ENCODE data around the gene TPD52L1.
A peak's percentile ranks its signal among the peaks of the same experiment; 100 is the strongest.

Gene TPD52L1

DNA sequence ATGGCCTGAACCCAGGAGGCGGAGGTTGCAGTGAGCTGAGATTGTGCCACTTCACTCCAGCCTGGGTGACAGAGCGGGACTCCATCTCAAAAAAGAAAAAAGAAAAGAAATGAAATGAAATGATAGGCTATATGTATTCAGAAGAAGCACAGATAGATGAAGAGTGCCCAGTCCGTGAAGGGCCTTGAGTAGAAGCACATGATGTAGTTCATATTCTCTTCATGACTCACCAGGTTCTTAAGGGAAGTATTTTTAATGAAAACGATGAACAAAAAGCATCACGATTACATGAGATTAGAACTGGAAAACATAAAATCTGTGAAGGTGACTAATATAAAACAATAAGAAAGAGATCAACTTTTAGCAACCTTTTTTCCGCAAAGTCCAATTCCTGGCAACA lies 29.8 kb downstream of the TPD52L1 start:
- DNase-seq = no peak

DNA sequence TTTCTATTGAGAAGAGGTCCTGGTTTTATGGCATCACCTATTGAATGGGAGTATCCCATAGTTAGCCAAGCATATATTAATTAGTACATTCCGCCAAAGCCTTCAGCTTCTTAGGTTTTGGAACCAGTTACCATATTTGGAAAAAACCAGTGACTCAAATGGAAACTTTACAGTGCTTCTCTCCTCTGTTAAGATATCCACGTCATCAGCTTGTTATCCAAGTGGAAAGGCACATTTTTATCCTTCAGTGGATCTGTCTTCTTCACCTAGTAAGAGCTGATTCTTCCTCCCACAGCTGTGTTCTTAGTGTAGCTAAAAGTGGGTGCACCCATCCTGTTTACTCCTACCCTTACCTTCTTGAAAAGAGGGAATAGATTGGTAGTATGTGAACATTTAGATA lies 34.5 kb downstream of the TPD52L1 start:
- DNase-seq = no peak

DNA sequence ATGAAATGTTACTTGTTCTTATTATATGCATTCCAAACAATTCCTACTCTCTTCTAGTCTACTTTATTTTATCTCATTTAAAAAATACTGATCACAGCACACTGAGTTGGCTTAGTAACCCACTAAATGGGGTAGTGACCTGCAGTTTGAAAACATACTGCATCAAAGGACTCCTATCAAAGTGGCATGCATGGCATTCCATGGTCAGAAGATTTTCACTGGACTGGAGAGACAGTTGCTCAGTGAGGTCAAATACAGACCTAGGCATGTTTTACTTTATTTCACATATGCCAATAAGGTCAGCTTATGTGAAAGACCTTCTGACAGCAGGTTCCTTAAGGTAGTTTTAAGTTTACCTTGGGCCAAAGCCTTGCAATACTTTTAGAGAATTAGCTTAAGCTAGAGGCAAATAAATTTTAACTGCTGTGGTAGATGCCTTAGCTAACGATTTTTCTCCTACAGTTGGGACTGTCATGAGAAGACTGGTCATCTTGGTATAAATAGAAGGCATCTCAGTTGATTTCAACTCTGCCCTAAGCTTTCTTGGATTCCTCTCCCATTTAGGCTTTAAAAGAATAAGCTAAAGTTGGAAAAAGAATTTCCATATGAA lies 35.1 kb downstream of the TPD52L1 start:
- DNase-seq = no peak

DNA sequence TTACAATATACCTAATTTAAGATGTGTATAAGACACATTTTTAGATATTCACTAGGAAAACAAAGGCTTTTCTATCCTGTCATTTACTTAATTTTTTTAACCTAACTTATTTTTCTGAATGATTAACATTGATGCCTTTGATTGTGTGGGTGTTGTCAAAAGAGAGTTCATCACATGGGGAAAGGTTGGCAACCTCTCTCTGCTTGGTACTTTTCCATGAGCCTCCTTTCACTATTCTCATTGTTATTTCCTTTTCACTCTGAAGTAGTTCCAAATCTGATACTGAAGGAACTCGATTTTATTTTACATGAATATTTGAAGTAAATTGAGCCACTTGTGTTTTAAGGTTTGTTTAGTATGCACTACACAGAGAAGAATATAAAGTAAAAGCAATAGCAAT lies 35.9 kb downstream of the TPD52L1 start:
- DNase-seq = no peak

DNA sequence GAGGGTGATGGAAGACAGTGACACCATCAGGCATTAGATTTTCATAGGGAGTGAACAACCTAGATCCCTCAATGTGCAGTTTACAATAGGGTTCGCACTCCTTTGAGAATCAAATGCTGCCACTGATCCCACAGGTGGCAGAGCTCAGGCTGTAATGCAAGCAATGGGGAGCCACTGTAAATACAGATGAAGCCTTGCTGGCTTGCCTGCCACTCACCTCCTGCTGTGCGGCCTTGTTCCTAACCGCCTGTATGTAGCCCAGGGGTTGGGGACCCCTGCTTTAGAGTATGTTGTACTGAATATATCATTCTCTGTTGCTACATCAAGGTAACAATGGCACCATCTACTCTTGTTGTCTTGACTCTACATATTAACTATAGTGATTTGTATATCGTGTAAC lies 37.1 kb downstream of the TPD52L1 start:
- no peak for DNase-seq

DNA sequence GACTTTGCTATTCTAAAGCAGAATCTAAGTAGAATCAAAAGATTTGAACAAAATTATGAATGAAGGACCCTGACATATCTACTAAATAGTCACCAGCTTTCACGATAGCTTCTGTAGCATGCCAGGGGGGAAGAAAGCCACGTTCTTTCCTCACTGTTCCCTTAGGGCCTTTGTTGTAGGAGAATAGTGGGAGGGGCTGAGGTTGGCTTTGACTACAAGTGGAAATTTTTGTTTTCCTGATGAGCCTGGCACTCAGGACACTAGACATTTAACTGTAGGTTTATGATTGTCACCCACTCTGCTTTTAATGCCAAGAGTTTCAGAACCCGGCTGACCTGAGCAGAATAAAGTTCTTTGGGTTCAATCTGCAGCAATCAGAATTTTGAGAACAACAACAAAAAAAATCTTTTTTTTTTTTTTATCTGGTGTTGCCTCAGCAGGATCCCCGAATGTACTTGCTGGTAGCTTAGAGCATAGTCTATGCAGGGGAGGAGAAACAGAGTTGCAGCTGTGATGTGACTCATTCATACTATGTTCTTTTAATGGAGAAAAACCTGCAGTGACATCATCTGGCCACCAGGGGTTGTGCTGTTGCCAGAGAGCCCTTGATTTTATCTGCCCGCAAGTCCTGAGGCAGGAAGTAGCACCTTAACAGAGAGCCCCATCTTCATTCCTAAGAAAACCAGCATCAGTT lies 38.5 kb downstream of the TPD52L1 start:
- peak in 2 of 4 experiments; percentile 5 to 20 for DNase-seq

DNA sequence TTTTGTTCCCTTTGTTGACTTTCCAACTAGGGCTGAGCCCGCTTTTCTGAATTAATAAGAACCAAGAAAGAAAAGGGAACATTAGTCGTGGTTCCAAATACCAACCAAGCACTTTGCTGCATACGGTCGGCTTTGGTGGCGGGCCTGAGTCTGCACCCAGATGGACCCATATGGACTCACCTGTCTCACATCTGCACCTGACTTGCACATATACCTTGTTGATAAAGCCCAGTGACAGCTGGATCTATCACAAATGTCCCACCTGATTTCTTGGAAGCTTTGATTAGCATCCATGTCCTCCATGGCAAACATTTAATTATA lies 39.0 kb downstream of the TPD52L1 start:
- no peak for DNase-seq

DNA sequence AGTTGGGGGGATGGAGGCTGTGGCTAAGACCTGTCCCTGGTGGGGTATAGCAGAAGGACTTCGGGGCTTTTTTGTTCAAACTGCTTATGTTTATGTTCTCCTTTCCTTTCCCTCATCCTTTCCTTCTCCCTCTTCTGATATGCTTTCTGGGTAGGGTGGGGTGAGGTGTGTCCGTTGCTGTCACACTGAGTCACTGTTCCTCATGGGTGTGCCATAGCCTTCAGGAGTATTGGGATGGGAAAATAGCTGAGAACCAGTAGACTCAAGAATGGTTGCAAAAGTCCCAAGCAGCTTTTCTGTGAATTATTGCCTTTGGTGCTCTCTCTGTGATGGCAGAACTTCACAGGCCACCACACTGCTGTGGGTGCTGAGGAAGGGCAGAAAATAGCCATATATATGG lies 39.6 kb downstream of the TPD52L1 start:
- DNase-seq = no peak

DNA sequence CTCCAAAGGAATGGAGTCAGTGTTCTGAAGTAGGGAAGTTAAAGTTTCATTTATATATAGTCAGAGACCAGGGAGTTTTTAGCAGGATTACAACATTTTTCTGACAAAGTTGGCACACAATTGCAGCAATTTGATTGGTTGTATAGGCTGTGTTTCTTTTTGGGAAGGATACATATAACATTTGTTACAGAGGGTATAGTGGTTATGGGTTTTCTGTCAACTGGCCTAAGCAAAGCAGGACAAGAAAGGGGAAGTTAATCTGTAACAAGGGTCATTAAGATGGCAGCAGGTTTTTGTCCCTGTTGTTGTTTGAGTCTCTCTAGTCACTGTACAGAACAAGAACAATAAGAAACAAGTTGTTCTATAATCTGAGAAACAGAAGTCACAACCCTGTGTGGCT lies 41.4 kb downstream of the TPD52L1 start:
- no peak for DNase-seq

DNA sequence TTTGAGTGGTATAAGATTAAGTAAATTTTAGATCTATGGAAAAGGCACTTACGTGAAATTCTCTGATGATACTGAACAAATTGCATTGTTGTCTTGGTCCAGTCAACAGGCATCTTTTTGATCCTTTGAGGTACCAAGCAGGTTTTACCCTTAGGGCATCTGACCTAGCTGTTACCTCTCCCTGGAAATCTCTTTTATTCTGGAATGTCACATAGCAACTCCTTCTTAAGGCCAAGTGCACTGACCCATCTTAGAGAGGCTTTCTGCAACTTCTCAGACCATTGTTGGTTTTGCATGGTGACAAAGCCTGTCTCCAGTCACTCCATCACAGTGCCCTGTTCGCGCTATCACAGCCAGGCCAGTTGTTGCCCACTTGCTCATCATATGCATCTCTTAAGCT lies 42.0 kb downstream of the TPD52L1 start:
- DNase-seq = no peak

DNA sequence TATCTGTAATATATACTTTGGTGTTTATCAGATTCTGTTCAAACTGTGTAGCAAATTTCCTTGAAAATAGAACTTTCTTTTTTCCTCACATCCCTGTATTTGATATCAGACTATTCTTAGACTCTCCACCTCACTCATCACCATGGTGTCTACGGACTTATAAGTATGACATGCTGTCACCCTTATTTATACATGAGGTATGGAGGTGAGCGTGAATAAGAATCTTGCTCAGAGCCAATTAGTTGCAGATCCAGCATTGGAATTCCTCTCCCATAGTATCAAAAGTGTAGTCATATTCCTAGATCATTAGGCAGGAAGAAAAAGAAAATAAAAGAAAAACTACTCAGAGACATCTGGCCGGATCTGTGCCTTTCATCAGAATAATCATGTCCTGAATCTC lies 43.0 kb downstream of the TPD52L1 start:
- no peak for DNase-seq

DNA sequence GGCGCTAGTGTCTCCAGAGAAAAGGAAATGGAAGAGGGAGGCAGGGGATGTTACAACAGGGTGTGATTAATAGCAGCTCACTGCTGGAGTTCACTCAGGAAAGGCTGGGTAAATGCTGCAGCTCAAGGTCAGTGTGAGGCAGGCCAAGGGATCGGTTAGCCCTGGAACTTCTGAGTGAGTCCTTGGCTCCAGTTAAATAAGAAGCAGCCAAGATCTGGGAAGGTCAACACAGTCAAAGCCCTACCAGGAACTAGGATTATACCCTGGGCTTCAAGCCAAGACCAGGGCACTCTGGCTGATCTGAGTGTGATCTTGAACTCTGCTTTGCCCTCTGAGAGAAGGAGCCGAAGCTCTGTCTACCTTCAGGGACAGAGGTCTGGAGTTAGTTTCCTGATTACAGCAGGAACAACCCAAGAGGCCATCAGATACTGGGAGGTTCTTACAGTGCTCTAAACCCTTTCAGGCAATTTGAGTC lies 44.3 kb downstream of the TPD52L1 start:
- no peak for DNase-seq

DNA sequence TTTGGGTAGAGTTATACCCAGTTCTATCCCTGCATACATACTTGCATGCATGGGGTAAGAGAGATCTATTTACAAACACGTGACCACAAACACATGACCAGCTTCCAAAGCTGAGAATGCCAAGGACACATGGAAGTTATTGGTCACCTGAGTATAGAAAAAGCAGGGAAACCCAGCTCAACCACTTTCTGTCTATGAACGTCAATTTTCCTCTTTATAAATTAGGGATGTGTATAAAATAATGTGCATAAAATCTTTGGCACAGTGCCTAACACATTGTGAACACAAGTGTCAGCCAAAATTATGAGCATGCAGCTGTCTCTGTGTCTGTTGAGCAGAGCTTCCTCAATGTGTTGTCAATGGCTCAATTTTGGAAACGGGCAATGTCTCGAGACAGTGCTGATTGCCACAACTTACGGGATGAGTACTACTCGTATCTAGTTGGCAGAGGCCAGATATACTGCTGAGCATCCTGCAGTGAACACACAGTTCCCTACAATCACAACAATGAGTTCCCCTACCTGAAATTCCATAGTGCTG lies 44.9 kb downstream of the TPD52L1 start:
- DNase-seq = no peak

DNA sequence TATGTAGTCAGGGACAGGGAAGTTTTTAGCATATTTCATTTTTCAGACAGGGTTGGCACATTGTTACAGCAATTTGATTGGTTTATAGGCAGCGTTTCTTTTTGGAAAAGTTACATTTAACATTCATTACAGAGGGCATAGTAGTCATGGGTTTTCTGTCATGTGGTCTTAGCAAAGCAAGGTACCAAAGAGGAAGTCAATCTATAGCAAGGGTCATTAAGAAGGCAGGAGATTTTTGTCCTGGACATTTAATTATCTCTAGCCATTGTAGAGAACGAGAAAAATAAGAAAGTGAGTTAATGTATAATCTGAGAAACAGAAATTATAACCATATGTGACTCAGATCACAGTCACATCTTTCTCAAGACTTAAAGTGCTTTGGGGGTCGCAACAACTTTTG lies 47.4 kb downstream of the TPD52L1 start:
- no peak for DNase-seq

DNA sequence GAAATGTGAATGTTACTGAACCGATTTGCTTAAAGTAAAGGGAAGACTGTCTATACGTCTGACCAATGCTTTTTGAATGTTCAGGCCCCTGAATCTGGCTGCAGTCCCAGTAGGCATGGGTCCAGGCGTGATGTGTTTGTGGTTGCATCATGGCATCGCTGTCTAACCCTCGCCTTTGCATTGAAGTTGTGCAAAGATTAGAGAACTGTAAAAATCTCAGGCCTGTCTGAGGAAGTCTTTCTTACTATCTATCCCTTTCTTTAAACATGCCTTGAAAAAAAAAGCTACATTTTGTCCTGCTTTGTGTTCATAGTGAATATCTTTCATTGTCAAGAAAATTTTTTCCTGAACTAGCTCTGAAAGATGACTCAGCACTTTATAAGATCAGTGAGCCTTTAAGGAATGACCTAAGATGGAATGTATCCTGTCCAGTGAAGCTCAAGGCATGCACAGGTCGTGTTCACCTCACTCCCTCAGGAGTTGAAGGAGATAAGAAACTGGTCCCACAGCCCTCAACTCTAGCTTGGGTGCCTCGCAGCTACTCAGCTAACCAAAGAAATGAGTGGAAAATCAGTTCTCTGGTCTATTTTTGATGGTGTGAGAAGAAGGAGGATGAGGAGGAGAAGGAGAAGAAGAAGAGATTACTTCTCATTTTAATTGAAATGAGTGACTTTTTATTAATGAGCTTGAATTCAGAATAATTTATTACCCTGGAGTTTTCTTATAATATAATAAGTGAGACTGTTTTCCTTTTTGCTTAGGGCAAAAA lies 48.6 kb downstream of the TPD52L1 start:
- DNase-seq = no peak

DNA sequence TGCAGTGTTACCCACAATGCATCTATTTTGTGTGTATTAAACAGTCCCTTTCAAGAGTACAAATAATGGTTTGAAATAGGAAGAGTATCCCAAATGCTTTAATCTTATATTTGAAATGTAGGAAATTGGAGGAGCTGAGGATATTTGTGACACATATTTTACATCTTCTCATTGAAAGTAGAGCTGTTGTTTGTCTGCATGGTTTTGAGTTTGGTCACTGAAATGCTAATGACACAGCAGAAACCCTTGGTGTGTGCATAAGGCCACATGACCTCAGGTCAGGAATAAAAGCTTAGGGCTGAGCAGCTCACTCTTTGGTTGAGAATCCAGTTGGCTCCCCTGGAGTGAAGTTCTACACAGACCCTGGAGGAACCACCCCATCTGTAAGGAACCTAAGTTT lies 49.8 kb downstream of the TPD52L1 start:
- DNase-seq = no peak

DNA sequence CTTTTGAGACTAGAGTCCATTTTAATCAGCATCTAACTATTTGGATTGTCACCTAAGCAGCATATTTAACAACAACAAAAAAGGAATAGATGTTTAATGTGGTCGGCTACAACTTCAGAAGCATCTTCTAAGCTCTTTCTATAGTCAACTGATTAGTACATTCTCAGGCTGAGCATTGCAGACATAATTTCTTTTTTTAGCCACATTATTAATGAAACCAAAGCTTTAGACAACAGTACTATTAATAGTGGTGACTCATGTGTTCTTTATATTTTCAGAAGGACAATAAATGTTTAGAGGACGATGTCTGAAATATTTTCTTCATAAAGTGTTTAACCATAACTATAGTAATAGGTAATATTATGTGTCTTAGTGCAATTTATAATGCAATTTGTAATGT lies 52.4 kb downstream of the TPD52L1 start:
- DNase-seq = no peak

DNA sequence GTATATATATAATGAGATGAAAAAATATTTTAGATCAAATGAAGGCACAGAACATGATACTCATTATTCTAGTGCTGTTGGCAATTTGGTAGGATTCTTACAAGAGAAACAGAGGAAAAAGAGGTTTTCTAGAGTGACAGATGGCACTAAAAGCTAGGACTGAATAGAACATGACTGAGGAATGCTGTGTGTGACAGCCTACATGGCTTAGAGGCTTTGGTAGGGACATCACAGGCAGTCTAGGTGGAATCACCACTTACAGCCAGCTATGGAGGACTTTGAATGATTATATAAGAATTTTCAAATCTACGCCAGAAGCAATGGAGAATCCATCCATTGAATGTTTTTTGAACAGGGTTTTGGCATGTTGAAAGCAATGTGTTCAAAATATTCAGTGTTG lies 52.8 kb downstream of the TPD52L1 start:
- DNase-seq = no peak

DNA sequence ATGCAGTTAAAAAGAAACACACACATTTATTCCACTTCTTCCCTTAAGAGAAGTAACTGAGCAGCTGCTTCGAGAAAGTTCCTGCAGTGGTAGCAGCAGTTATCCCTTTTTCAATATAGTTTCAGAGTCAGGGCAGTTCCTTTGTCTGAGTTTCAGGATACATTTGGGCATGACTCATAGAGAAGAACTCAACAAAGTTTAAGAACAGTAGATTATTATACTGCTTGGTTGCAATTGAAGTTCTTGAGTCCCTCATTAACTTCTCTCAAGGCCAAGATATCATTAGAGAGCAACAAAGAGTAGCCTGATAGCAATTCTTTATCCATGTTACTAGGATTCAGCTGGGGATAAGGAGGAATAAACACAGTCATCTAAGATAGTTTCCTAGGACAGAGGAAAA lies 54.4 kb downstream of the TPD52L1 start:
- no peak for DNase-seq

DNA sequence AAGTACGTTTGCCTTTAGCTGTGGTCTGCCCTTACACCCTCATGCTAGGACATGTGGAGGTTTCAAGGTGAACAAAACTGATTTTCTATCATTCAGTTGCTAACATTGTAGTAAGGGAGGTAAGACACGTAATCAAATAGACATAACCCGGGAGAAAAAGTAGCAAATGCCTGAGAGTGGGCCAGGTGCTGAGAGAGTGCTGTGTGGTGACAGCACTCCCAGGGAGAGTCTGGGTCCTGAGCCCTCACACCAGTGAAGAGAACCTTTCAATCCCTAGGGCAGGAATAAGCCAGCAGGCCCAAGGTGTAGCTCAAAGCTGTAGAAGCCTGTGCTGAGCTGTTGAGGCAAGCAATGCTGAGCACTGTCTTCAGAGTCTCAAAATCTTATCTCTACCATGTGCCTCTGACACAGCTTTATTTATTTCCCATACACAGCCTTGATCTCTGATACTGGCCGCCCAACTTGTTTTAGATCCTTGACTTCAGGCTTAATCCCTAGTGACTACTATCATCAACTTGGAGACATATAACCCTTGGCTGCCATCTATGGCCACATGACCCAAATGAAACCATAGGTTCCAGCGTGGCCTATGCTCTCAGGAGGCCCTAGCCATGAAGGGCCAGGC lies 55.2 kb downstream of the TPD52L1 start:
- DNase-seq = no peak

DNA sequence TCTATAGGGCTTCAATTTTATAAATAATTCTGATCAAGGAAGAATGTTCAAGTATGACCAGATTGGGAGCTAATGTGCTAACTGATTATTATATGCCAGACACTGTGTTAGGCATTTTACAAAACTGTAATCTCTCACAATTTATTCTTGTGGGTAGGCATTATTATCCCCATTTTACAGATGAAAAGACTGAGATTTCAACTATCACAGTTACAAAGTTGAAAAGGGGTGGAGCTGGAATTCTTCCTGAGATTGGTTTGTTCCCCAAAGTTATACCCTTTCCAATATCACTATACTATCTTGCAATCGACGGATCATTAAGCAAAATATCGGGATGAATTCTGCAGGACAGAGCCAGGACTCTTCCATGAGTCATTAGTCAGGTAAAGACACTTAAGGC lies 57.1 kb downstream of the TPD52L1 start:
- no peak for DNase-seq

DNA sequence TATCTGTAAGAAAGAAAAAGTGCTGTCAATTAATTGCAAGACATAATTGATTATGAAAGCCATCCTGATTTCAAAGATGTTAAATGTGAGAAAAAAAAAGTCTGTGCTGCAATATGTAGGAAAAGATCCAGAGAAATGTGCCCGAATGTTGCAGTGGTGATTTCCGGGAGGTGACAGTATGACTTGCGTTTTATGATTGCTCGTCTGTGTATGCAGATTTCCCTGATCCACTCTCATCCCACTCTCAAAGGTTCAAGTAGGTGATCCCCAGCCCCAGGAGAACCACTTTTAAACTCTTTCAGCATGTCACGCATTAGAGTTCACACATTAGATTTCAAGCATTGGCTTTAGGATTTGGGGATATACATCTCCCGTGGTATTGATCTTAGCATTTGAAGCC lies 57.8 kb downstream of the TPD52L1 start:
- DNase-seq = no peak

DNA sequence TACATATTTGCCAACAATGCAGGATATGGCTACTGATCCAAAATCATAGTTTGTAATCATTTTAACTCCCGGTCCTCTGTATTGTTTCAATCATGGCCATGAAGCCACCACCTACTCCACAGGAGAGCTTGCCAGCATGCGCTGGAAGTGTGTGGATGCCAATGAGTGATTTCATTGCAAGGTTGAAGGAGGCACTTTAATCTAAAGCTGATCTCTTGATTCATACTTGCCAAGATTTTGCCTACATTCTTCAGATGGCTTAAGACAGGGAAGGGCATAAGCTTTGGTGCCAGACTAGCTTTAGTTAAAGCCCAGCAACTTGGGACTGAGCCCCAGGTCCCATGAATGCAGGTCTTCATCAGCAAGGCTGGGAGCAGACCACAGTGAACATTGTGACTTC lies 58.8 kb downstream of the TPD52L1 start:
- DNase-seq = no peak

DNA sequence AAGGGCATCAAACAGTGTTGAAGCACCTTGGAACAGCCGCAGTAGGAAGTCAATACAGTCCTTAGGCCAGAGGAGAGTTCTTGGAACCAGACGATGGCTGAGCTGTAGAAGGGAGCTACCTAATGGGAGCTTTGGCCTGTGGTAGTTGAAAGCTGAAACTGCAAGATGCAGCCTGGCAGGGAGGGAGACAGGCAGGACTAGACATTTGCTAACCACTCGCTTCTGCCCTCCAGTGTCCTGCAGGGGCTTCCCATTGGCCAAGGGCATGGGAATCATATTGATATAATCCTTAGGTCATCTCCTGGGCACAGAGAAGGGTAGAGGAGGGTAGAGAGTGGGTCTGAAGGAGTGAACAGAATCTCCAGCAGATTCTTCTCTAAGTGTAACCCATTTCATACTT lies 60.4 kb downstream of the TPD52L1 start:
- no peak for DNase-seq

All from activated naive CD4-positive, alpha-beta T cell (primary cell).